ENCODE data around the gene HCFC1R1.

- no peak for TF ChIP-seq CTCF (IDR thresholded peaks at IDR 0.05)
- no peak for TF ChIP-seq POLR2A (IDR thresholded peaks at IDR 0.05)
Observed at GRCh38 chr16:3051009-3051408, 27.3 kb upstream of the HCFC1R1 start.
